ENCODE results near the gene CNTNAP5.

Gene CNTNAP5

GRCh38 chr2:124566518-124566970, 541.5 kb downstream of the CNTNAP5 start:
- DNase-seq, result no peak

- no peak for DNase-seq
Measured at GRCh38 chr2:124570872-124571271, 545.8 kb downstream of the CNTNAP5 start.

- DNase-seq, result no peak
Measured at GRCh38 chr2:124571836-124572235, 546.7 kb downstream of the CNTNAP5 start.

- no peak for DNase-seq
Measured at GRCh38 chr2:124572934-124573634, 548.0 kb downstream of the CNTNAP5 start.

GRCh38 chr2:124575497-124575896, 550.4 kb downstream of the CNTNAP5 start:
- no peak for DNase-seq

GRCh38 chr2:124580263-124580662, 555.2 kb downstream of the CNTNAP5 start:
- no peak for DNase-seq

- DNase-seq, result no peak
Measured at GRCh38 chr2:124582387-124582786, 557.3 kb downstream of the CNTNAP5 start.

GRCh38 chr2:124584615-124585014, 559.5 kb downstream of the CNTNAP5 start:
- no peak for DNase-seq

- no peak for DNase-seq
Measured at GRCh38 chr2:124585277-124585676, 560.2 kb downstream of the CNTNAP5 start.

GRCh38 chr2:124586210-124586609, 561.1 kb downstream of the CNTNAP5 start:
- DNase-seq, result no peak

- DNase-seq, result no peak
Measured at GRCh38 chr2:124586835-124587234, 561.7 kb downstream of the CNTNAP5 start.

- no peak for DNase-seq
Measured at GRCh38 chr2:124589971-124590370, 564.9 kb downstream of the CNTNAP5 start.

GRCh38 chr2:124602759-124603158, 577.7 kb downstream of the CNTNAP5 start:
- no peak for DNase-seq

GRCh38 chr2:124604940-124605339, 579.9 kb downstream of the CNTNAP5 start:
- no peak for DNase-seq

- no peak for DNase-seq
Measured at GRCh38 chr2:124607679-124608078, 582.6 kb downstream of the CNTNAP5 start.

GRCh38 chr2:124609667-124610066, 584.6 kb downstream of the CNTNAP5 start:
- no peak for DNase-seq

- no peak for DNase-seq
Measured at GRCh38 chr2:124610141-124610540, 585.1 kb downstream of the CNTNAP5 start.

GRCh38 chr2:124610866-124611265, 585.8 kb downstream of the CNTNAP5 start:
- DNase-seq, result no peak

GRCh38 chr2:124623560-124623959, 598.5 kb downstream of the CNTNAP5 start:
- DNase-seq, result no peak

GRCh38 chr2:124625561-124625960, 600.5 kb downstream of the CNTNAP5 start:
- no peak for DNase-seq

GRCh38 chr2:124626993-124627392, 601.9 kb downstream of the CNTNAP5 start:
- DNase-seq, result no peak

GRCh38 chr2:124633812-124634211, 608.7 kb downstream of the CNTNAP5 start:
- DNase-seq, result no peak

- DNase-seq, result no peak
Measured at GRCh38 chr2:124639524-124639923, 614.4 kb downstream of the CNTNAP5 start.

- no peak for DNase-seq
Measured at GRCh38 chr2:124640221-124640750, 615.2 kb downstream of the CNTNAP5 start.

All from NK-92 treated with Interleukin-12 subunit alpha and Interleukin-12 subunit beta, amount 100 ng/mL, for 24 hours (cell line).